ENCODE measurements around the gene SH3BP2.

DNA sequence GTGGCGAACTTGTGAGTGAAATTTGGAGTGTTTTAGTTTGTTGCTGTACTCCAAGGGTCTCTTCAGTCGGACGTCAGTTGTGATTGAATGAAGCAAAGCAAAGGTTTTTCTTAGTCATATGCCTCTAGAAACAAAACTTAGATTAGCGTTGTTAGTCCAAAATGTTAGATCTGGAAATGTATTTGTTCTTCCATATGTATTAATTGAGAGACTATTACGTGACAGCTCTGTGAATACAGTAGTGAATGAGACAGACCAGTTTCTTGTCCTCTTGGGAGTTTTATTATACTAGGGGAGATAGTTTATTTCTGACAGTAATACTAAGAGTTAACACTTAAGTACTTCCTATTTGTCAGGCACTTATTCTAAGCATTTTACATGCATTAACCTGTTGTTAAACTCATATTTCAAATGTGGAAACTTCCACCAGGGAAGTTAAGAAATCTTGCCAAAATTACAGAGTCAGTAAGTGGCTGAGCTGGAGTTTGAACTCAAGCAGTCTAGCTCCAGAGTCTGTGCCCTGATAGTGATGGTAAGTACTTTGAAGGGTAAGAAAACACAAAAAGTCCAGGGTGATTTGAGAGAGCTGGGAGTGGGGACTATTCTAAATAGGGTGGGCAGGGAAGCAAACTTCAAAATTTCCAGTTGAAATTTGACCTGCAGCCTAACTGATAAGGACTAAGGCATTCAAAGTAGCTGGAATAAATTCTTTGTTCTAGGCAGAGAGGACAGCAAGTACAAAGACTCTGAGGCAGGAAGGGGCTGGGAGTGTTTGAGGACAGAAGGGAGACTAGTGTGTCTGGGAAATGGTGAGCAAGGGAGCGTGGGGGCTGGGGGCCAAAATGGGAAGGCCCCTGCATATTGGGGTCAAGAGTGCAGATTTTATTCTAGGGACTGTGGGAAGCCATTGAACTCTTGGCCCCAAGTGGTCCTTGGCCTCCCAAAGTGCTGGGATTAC lies 67.8 kb downstream of the SH3BP2 start:
- no peak for TF ChIP-seq CTCF (IDR thresholded peaks at IDR 0.05; ENCODE audit: low read depth, low read length)
- TF ChIP-seq POLR2A (IDR thresholded peaks at IDR 0.05; ENCODE audit: extremely low read depth, insufficient read length) = no peak
- TF ChIP-seq MYC (IDR thresholded peaks at IDR 0.05; ENCODE audit: low read depth, low read length) = no peak

All from NB4 (cell line).